Dendritic cell treated with granulocyte-macrophage colony-stimulating factor and Interleukin-4, amounts not matched to agents 40 ng/mL and 50 ng/mL, for 4 days (primary cell): ENCODE results near the gene NHLRC2.
"Not testable (repeated sequence)": the region's sequence is repeated elsewhere in the genome, so short reads cannot be mapped to it uniquely, and the experiment has no call there.

Experiments
- H3K27ac Mint-ChIP-seq: one replicate; pipeline ENCODE4 v1.8.0; 2022; ENCODE audit warnings: mild to moderate bottlenecking, mixed read lengths
- H3K27me3 Mint-ChIP-seq: one replicate; pipeline ENCODE4 v1.8.0; 2022; ENCODE audit warnings: mild to moderate bottlenecking, mixed read lengths
- H3K36me3 Mint-ChIP-seq: one replicate; pipeline ENCODE4 v1.8.0; 2022; ENCODE audit warnings: low read depth, mixed read lengths
- H3K4me1 Mint-ChIP-seq: one replicate; pipeline ENCODE4 v1.8.0; 2022; ENCODE audit warnings: low read depth, mixed read lengths
- H3K4me3 Mint-ChIP-seq: one replicate; pipeline ENCODE4 v1.8.0; 2022; ENCODE audit warnings: mild to moderate bottlenecking, moderate library complexity, mixed read lengths
- H3K9me3 Mint-ChIP-seq: one replicate; pipeline ENCODE4 v1.8.0; 2022; ENCODE audit warnings: mixed read lengths
- intact Hi-C: fragments of 100-400 bp; cut with micrococcal nuclease; formaldehyde crosslinking; loops from one replicate; pipeline ENCODE4 v1.15.0; 2022

The NHLRC2 gene

GRCh38 chr10:113854013-113854760 is at the start of gene NHLRC2, which contains the start of gene DCLRE1A:
Gene NHLRC2, plus strand, starts transcription at chr10:113854661. Its CDS starts 212 bp downstream, at chr10:113854873.
Gene DCLRE1A, minus strand, starts transcription at chr10:113854082. Its CDS starts 900 bp downstream, at chr10:113853182.
- peaks cover 15% of the 10 kb centered on the region for H3K4me1 Mint-ChIP-seq
- no peaks in the 10 kb centered on the region for H3K27me3 Mint-ChIP-seq
- H3K27ac Mint-ChIP-seq, result peak within 1 kb of the TSS; percentile 98
- H3K9me3 Mint-ChIP-seq, result no peaks in the 10 kb centered on the region
- H3K36me3 Mint-ChIP-seq, result peaks cover 12% of the 10 kb centered on the region
- intact Hi-C loops, result loop anchor here (2.0 to 5.0 kb wide), 3 partner anchors 175 to 319 kb away; partner anchors contain the start of gene CASP7
- peak within 1 kb of the TSS; percentile 95 for H3K4me3 Mint-ChIP-seq

GRCh38 chr10:113806503-113806902 is 48.0 kb upstream of the NHLRC2 start:
- Mint-ChIP-seq H3K4me1 (peaks cover 13% of the 10 kb centered on the region), H3K9me3 (no peaks in the 10 kb centered on the region), H3K27me3 (peaks cover 6% of the 10 kb centered on the region), H3K4me3 (no peak overlapping the region), H3K27ac (no peak overlapping the region), H3K36me3 (no peaks in the 10 kb centered on the region)
- intact Hi-C loops, result no loop called here

- Mint-ChIP-seq H3K4me1 (peaks cover 8% of the 10 kb centered on the region), H3K36me3 (no peaks in the 10 kb centered on the region), H3K4me3 (no peak overlapping the region), H3K9me3 (no peaks in the 10 kb centered on the region), H3K27me3 (peaks cover 8% of the 10 kb centered on the region), H3K27ac (no peak overlapping the region)
- intact Hi-C loops, result no loop called here
These were observed 46.3 kb upstream of the NHLRC2 start for GRCh38 chr10:113808168-113808567.

GRCh38 chr10:113814700-113815099 is 39.8 kb upstream of the NHLRC2 start:
- H3K36me3 Mint-ChIP-seq, H3K27me3 Mint-ChIP-seq, H3K4me1 Mint-ChIP-seq, H3K4me3 Mint-ChIP-seq, H3K9me3 Mint-ChIP-seq, H3K27ac Mint-ChIP-seq, intact Hi-C loops: not testable (repeated sequence)

- Mint-ChIP-seq H3K9me3 (no peaks in the 10 kb centered on the region), H3K36me3 (no peaks in the 10 kb centered on the region), H3K4me3 (no peak overlapping the region), H3K27me3 (no peaks in the 10 kb centered on the region), H3K4me1 (no peaks in the 10 kb centered on the region), H3K27ac (no peak overlapping the region)
- intact Hi-C loops, result no loop called here
These were observed 34.5 kb upstream of the NHLRC2 start for GRCh38 chr10:113819989-113820388.

- Mint-ChIP-seq H3K9me3 (no peaks in the 10 kb centered on the region), H3K4me3 (no peak overlapping the region), H3K27ac (no peak overlapping the region), H3K36me3 (no peaks in the 10 kb centered on the region), H3K27me3 (no peaks in the 10 kb centered on the region), H3K4me1 (no peaks in the 10 kb centered on the region)
- intact Hi-C loops, result no loop called here
These were observed 34.0 kb upstream of the NHLRC2 start for GRCh38 chr10:113820507-113820906.

- H3K4me1 Mint-ChIP-seq, H3K4me3 Mint-ChIP-seq, H3K9me3 Mint-ChIP-seq, intact Hi-C loops, H3K27ac Mint-ChIP-seq, H3K36me3 Mint-ChIP-seq, H3K27me3 Mint-ChIP-seq: not testable (repeated sequence)
These were observed 33.2 kb upstream of the NHLRC2 start for GRCh38 chr10:113821306-113821705.

- Mint-ChIP-seq H3K4me1 (no peaks in the 10 kb centered on the region), H3K4me3 (no peak overlapping the region), H3K36me3 (no peaks in the 10 kb centered on the region), H3K9me3 (no peaks in the 10 kb centered on the region), H3K27me3 (no peaks in the 10 kb centered on the region), H3K27ac (no peak overlapping the region)
- intact Hi-C loops, result no loop called here
These were observed 32.3 kb upstream of the NHLRC2 start for GRCh38 chr10:113822174-113822573.

GRCh38 chr10:113823389-113823788 is 31.1 kb upstream of the NHLRC2 start:
- no peaks in the 10 kb centered on the region for H3K4me1 Mint-ChIP-seq
- intact Hi-C loops, result no loop called here
- no peaks in the 10 kb centered on the region for H3K9me3 Mint-ChIP-seq
- H3K4me3 Mint-ChIP-seq, result no peak overlapping the region
- H3K27me3 Mint-ChIP-seq, result no peaks in the 10 kb centered on the region
- H3K27ac Mint-ChIP-seq, result no peak overlapping the region
- no peaks in the 10 kb centered on the region for H3K36me3 Mint-ChIP-seq

GRCh38 chr10:113825791-113826190 is 28.7 kb upstream of the NHLRC2 start:
- Mint-ChIP-seq H3K27ac (no peak overlapping the region), H3K4me3 (no peak overlapping the region), H3K4me1 (no peaks in the 10 kb centered on the region), H3K9me3 (no peaks in the 10 kb centered on the region), H3K36me3 (no peaks in the 10 kb centered on the region), H3K27me3 (no peaks in the 10 kb centered on the region)
- intact Hi-C loops, result no loop called here

GRCh38 chr10:113828567-113828966 is 25.9 kb upstream of the NHLRC2 start:
- H3K27me3 Mint-ChIP-seq, intact Hi-C loops, H3K36me3 Mint-ChIP-seq, H3K27ac Mint-ChIP-seq, H3K9me3 Mint-ChIP-seq, H3K4me3 Mint-ChIP-seq, H3K4me1 Mint-ChIP-seq: not testable (repeated sequence)

- Mint-ChIP-seq H3K4me1 (peaks cover 7% of the 10 kb centered on the region), H3K9me3 (no peaks in the 10 kb centered on the region), H3K27ac (no peak overlapping the region), H3K4me3 (no peak overlapping the region), H3K27me3 (no peaks in the 10 kb centered on the region), H3K36me3 (no peaks in the 10 kb centered on the region)
- intact Hi-C loops, result no loop called here
These were observed 12.3 kb upstream of the NHLRC2 start for GRCh38 chr10:113842171-113842570.

GRCh38 chr10:113843972-113844485 is 10.4 kb upstream of the NHLRC2 start:
- no peaks in the 10 kb centered on the region for H3K9me3 Mint-ChIP-seq
- H3K27ac Mint-ChIP-seq, result no peak overlapping the region
- no peak overlapping the region for H3K4me3 Mint-ChIP-seq
- peaks cover 13% of the 10 kb centered on the region for H3K4me1 Mint-ChIP-seq
- intact Hi-C loops, result no loop called here
- H3K27me3 Mint-ChIP-seq, result no peaks in the 10 kb centered on the region
- H3K36me3 Mint-ChIP-seq, result no peaks in the 10 kb centered on the region

GRCh38 chr10:113846036-113846435 is 8.4 kb upstream of the NHLRC2 start:
- intact Hi-C loops, result no loop called here
- Mint-ChIP-seq H3K4me3 (no peak overlapping the region), H3K36me3 (no peaks in the 10 kb centered on the region), H3K27me3 (no peaks in the 10 kb centered on the region), H3K4me1 (peaks cover 13% of the 10 kb centered on the region), H3K9me3 (no peaks in the 10 kb centered on the region), H3K27ac (no peak overlapping the region)
